HL-60/S4 (cell line): Measurements from ENCODE around the gene SKAP1.
"Not testable (repeated sequence)": the region's sequence is repeated elsewhere in the genome, so short reads cannot be mapped to it uniquely, and the experiment has no call there.

Experiments used
- in situ Hi-C: fragments of 300-500 bp; cut with MboI; formaldehyde crosslinking; loops from 2 replicates; pipeline ENCODE4 v1.14.3; 2022; ENCODE audit warnings: low sequenced_read_pairs

The SKAP1 gene

DNA sequence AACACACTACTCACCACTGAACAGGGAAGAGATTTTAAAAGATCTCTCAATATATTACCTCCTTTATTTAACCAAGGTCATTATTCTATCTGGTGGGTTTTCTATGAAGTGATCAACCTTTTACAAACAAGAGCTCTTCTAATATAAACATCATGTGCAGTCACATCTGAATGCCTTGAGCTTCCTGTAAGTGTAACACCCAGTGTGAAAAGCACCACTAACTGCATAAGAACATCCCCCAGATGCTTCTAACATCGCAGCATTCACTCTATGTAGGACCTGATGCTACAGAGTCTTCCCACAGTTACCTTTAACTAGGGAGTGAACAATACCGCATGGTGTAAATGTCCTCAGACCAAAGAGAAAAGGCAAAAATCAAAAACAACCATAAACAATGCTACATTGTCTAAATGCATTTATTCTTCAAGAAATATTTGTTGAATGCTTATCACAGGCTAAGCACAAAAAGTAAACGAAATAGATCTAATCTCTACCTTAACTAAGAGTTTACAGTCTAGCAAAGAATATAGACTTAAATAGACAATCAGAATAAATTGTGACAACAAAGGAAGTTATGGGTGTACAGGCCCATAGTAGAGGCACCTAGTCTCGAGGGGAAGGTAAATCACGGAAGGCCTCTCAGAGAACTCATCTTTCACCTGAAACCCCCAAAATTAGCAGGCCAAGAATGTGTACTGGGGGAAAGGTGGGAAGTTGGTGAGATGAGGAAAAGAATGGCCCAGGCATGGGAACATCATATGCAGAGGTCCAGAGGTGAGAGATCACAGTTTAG is 16.2 kb downstream of the SKAP1 start:
- in situ Hi-C loops, result no loop called here

DNA sequence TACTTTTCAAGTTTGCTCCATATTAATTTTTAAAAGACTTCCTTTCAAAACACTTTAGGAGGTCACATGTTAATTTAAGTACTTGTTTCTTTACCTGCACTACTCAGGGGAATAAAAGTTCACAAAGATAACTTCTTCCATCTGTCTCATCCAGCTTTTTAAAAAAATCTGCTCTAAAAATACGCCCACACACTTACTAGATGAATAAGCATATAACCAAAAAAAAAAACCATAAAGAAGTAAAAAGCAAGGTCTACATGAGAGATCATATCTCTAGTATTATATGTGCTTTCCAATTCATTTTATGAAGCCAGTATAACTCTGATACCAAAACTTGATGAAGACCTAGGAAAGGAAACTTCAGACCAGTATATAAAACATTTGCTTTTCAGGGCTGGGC is 17.2 kb downstream of the SKAP1 start:
- in situ Hi-C loops, result no loop called here

DNA sequence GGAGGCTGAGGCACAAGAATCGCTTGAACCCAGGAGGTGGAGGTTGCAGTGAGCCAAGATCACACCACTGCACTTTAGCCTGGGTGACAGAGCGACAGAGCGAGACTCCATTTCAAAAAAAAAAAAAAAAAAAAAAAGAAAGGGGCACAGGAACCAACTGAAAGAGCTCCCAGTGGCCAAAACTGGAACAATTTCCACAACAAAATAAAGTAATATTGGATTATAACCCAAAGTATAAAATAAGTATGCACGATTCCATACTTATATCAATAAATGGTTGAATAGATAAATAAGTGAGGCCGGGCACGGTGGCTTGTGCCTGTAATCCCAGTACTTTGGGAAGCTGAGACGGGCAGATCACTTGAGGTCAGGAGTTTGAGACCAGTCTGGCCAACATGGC is 19.2 kb downstream of the SKAP1 start:
- in situ Hi-C loops, result not testable (repeated sequence)

DNA sequence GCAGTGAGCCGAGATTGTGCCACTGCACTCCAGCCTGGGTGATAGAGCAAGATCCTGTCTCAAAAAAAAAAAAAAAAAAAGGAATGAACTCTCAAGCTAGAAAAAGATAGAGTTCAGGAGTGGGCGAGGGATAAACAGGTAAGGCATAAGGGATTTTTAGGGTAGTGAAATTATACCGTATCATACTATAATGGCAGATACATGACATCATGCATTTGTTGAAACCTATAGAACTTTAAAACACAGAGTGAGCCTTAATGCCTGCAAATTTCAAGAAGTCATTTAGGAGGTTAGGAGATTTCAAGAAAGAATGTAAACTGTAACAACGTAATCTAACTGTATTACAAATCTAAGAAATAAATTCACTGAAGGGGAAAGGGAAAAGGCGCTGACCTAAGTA is 20.4 kb downstream of the SKAP1 start:
- in situ Hi-C loops, result no loop called here

DNA sequence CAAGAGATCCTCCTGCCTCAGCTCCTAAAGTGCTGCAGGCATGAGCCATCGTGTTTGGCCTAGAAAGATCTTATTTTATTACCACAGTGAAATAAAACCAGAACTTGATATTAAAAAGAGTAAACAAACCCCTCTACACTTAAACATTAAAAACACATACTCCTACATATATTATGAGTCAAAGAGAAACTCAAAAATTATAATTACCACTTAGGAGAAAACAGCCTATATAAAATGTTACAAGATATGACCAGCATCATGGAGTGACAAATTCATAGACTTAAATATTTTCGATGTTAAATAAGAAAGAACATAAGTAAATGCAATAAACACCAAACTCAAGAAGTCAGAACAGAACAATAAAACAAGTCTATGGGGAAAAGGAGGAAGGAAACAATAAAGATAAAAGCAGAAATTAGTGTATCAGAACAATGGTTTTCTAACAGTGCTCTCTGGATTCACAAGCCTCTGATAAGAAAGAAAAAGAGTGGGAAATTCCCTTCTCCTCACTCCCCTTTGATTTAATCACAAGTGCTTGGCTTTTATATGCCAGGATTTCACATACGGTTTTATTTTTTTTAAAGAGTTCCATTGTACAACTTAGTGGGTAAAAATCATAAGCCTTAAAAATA is 23.0 kb downstream of the SKAP1 start:
- in situ Hi-C loops, result no loop called here

DNA sequence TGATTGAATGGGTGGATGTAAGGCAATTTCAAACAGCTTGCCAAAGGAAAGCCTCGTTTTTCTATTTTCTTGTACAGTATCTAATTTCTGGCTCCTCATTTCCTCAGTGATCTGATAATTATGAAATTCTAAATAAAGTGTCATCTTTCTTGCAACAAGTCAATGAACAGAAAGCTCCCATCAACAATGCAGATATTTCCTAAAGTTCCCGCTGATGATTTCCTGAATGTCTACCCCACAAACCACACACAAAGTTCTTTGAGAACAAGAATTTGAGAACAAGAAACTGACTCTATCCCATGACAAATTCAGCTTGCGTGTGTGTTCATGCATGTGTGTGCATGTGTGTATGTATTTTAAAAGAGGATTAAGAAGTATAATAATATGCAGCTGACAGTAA is 35.2 kb downstream of the SKAP1 start:
- in situ Hi-C loops, result no loop called here

DNA sequence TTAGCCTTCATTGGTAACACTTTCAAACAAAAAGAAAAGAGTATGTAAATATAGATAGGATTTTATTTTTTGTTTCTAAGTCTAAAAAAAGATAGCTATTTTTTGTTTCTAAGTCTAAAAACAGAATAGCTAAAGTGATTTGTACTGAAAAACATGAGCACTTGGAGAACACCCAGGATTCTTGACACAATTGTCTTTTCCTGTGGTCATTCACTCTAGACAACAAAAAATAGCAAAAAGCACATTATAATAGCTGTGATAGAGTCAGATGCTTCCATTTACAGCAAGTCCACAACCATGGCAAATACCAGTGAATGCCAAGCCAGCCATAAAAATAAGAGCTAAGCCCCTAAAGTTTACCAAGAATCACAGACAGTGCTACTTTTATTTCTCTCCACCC is 36.7 kb downstream of the SKAP1 start:
- in situ Hi-C loops, result no loop called here

DNA sequence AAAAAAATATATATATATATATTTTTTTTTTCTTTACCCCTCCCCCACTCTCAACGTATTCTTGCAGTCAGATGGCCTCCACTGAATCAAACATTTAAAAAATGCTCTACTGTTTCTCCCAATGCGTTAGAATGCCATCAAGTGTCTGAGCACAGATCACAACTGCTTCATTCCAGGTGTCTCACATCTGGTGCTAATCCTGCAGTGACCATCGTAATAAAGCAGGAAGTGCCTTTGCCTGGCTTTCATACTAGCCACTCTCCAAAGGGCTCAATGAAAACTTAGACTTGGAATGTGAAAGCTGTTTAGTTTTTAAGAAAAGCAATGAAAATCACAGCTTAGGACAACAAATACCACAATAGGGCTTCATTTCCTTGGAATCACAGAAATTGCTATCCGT is 37.2 kb downstream of the SKAP1 start:
- in situ Hi-C loops, result no loop called here

DNA sequence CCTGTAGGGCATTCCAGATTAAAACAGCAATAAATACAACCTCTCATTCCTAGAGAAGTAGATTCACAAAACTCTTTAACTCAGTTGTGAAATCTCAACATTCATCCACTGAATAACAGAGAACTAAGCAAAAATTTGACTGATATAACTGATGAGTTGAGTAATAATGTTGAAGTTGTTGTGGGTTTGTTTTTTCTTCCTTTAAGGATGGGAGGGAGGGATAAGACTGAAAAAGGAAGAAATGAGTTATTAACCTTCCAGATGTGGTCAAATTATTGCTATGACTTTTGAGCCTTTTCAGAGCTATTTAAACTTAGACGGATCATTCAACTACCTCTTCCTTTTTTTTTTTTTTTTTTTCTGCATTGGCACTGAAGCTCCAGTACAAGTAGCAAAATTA is 38.6 kb downstream of the SKAP1 start:
- in situ Hi-C loops, result no loop called here

DNA sequence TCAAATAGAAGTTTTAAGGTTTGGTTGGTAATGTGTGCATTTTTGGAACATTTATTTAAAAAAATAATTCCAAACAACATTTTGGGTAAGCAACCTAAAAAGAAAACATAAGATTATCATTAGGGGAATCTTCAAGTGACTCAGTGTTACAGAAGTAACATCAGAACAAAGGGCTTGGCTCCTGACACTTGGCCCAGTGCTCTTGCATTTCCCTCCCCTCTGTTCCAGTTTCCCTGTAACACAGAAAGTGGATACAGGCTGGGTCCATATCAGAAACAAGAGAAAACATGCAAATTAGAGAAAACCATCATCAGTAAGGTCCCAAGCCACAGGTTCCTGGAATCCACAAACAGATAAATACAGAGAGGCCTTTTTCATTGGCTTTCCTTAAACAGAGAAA is 40.1 kb downstream of the SKAP1 start:
- in situ Hi-C loops, result no loop called here

DNA sequence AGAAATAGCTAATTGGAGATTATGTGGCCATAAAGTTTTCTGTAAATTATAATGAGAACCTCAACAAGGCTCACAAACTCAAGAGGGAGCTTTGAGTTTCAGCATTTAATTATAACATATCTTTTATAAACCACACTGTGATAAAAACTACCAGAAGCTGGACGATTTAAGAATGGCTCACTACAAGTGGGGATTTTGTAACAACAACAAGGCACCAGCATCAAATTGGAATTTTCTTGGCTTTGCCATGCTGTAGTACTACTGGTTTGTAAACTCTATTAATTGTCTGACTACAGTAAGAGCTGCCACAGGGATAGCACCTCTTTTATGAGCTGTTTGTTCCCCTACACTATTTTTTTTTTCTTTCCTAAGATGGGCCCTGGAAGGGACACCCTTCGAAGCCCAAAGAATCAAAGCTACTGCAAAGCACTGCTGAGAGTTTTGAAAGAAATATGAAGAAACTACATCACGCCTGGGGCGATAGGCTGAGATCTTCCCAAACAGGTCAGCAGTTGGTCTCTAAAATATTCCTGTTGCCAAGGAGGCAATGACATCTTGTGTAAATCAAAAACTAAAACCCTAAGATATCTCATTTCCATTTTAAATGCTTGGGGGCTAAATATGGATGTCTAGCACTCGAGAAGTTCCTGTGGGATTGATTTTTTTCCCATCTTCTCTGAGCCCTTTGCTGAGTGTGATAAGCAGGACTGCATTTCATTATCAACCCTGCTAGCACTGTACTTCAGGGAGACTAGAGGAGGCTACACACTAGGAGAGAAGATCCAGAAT is 40.9 kb downstream of the SKAP1 start:
- in situ Hi-C loops, result no loop called here

DNA sequence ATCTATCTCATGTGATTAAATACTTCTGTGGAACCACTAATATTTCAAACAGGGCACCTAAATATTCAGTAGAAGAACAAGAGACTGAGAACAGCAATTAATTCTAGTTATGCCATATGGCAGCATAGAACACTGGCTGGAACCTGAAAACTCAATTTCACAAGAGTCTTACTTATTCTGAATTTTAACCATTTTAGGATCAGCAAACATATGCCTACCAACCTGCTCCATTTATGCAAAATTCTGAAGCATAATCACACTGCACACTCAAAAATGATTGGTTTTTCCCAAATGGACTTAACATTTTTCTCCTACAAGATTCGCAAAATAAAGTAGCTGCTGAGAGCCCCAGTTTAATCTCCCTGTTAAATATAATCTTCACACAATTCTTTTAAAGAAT is 43.2 kb downstream of the SKAP1 start:
- in situ Hi-C loops, result no loop called here

DNA sequence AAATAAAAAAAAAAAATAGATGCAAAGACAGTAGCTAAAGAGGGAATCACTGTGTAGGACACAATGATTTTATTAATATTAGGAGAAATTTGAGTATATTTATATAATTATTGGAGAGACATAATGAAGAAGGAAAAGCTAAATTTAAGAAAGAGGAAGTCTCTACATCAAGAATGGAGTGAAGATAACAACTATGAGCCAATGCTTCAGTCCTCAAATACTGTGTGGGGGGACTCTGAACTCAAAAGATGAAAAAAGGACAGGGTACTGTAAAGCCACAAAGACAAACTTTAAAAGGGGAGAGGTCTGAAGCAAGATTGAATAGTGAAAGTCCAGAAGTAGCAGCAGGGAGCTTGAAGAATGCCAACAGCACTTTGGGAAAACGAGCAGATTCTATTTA is 44.7 kb downstream of the SKAP1 start:
- in situ Hi-C loops, result no loop called here

DNA sequence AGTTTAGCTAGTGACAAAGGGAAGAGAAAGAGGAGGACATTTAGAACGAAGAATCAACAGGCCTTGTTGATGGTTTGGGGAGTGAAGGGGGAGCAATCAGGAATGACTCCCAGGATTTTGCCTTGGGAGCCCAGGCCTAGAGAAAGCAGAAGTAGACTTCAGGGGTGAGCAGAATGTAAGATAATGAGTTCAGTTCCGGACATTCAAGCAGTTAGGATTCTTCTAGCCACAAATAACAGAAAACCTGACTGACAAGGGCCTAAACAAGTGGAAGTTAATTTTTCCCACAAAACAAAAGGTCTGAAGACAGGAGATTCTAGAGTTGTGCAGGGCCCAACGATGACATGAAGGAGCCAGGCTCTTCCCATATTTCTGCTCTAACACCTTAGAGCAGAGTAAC is 45.9 kb downstream of the SKAP1 start:
- in situ Hi-C loops, result no loop called here

DNA sequence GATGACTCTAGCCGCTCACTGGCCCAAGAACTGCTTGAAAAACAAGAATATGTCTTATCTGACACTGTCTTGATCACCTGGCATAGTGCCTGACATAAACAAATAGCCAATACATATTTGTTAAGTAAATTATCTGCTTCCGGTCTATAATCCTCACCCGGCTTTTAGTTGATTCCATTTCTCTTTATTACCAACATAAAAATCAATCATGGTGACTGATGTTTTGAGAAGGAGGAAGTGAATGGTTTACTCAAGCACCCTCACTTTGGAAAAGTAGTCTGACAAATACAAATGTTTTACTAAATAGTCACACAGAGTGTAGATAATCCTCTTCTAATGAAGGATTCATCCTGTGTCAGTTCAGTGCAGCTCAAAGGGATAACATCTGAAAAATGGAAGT is 47.0 kb downstream of the SKAP1 start:
- in situ Hi-C loops, result no loop called here

DNA sequence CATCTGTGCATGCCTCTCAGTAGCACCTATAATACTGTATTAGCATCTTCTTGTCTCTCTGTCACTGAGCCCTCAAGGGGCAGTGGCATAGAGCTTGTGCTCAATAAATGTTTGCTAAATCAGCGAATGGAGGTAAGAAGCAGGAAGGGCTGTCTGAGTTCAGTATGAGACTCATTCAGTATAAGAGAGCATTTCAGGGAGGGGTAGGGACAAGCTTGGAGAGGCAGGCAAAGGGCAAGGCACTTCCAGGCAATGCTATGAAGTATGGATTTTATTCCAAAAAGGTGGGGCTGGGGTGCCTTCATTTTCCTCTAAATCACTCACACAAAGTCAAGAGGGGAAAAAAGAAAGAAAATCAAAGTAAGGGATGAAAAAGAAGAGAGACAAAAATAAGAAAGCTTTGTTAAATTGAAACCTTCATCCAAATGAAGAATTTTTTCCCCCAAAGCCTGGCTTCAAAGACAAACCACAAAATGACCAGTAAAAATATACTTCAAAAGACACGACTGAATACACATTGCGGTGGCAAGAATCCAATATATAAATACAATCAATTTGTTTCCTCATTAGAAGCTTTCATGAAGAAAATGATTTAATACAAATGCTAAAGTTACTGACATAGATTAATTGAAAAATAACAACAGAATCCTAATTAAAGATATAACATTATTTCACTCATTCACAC is 51.2 kb downstream of the SKAP1 start:
- in situ Hi-C loops, result no loop called here

DNA sequence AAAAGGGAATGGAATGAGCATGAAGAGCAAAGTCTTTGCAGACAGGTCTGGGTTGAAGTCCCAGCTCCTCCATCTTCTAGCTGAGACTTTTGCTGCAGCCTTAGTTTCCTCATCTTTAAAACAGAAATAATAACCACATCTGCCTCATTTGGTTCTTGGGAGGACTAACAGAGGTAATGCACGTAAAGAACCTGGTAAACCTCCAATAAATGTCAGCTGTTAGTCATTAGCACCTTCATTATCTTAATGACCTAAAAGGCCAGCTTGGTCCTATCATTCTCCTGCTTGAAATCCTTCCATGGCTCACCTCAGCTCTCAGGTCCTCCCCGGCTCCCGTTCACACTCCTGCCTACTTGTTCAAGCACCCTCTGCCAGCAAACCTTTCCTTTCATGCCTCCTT is 51.8 kb downstream of the SKAP1 start:
- in situ Hi-C loops, result no loop called here

DNA sequence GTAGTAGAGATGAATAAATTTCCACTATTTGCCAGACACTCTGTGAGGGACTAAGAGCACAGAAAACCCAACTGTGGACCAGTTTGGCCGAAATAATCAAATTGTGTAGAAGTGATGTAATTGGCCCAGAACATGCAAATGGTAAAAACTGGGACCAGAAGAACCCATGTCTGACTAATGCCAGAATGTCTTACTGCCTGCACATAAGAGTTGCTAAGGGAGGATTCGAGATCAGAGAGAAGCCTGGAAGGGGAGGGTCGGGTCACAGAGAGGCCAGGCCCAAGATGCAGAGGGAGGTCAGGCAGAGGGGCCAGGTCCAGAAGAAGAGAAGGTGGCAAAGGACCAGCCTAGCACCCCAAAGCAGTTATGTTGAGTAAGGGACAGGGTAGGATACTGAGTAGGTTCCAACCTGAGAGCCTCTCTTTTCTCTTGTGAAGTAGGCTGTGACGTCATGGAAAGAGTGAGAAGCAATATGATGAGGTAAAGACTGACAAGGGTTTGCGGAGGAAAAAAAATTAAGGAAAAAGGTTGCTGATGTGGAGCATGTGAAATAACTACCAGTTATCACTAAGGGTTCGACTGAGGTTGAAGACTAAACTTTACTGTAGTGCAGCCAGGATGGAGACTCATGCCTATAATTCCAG is 53.2 kb downstream of the SKAP1 start:
- in situ Hi-C loops, result no loop called here

DNA sequence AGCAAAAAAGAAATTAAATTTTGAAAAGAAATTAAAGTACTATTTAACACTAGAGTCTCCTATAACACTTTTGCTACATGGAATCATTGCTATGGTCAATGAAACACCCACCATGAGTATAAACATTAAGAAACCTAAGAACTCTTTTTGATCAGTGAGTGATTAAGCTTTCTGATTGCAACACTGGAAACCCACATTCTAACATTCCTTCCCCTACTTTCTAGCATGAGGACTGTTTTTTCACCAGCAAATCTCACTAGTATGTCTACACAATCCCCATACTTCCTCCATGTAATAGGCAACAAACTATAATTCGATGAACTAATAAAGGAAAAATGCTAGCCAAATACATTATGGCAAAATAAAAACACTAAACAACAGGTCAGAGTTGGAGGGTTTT is 54.7 kb downstream of the SKAP1 start:
- in situ Hi-C loops, result no loop called here

DNA sequence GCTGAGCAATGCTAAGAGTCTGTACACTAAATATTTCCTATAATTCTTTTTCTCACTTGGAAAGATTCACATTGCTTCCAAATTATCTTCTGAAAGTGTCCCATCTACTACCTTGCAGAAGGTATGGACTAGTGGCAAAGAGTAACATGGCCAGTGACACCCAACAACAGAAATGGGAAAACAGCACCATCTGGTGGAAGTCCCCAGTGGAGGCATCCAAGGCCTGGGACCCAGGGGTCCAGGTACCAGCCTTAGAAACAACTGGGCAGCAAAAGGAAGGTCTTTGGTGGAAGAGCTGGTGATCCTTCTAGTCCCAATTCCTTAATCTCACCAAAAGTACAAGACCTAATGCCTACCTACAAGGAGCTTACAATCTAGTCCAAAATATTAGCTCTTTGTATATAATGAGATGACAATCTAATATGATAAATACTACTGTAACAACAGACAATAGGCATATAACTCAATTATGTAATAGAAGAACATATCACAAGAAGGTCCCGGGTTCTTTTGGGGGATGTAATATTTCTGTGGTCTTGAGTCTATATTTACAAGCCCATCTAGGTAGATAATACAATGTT is 55.3 kb downstream of the SKAP1 start:
- in situ Hi-C loops, result no loop called here

DNA sequence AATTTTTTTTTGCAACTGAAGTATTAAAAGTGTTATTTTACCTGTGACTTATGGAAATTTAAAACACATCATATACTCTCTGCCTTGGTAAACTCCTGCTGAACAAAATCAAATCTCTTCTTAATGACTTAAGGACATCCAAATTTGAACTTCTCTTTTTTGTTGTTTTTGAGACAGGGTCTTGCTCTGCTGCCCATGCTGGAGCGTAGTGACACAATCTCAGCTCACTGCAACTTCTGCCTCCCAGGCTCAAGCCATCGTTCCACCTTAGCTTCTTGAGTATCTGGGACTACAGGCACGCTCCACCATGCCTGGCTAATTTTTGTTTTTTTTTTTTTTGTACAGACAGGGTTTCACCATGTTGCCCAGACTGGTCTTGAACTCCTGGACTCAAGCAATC is 56.1 kb downstream of the SKAP1 start:
- in situ Hi-C loops, result no loop called here
